Stimulated activated CD4-positive, alpha-beta T cell treated with anti-CD3 and anti-CD28 coated beads, Interleukin-15, amount 100 ng/mL, for 1 hour (primary cell): ENCODE measurements around the gene NSF.
"Not testable (repeated sequence)": the region's sequence is repeated elsewhere in the genome, so short reads cannot be mapped to it uniquely, and the experiment has no call there.

Source experiments
- DNase-seq, 2 donors: peaks; one replicate each; pipeline ENCODE4 v3.0.0-alpha.2; 2020; ENCODE audit warnings: low read depth in 1 of 2, low spot score in 1 of 2

NSF gene

DNA sequence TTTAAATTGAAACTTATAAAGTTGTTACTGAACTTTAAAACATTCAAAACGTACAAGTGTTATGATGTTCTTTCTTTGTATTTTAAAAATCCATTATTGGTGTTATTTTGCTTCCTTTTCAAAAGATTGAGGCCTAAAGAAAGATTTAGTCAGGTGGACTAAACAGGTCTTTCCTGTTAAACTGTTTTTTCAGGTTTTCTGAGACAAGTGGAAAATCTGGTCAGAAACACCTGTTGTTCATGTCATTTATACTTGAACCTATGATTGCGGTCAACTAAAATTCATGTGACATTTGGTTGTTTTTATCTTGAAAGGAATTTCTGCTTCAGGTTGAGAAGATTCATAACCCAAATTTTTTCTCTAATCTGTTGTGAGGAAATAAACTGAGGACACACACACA is 108.5 kb downstream of the NSF start:
- not testable (repeated sequence) for DNase-seq

- DNase-seq = no peak
Measured at GRCh38 chr17:46717999-46718398, 127.5 kb downstream of the NSF start.

DNA sequence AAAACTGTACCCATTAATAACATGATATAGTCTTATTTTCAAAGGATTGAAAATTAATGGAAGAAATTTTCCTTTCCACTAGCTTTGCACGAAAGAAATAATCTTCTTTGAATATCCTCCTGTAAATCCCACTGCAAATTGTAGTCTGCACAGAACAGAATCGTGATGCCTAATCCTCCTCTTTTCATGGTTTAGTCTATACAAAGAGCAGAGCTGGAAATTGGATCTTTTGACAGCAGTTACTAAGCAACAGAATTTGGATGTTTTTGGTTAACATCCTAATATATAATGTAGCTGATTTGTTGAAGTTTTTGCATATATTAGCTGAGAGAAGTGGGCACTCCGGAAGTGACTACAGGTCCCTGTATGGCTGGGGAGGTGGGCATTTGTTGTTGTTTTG is 129.4 kb downstream of the NSF start:
- DNase-seq = no peak

DNA sequence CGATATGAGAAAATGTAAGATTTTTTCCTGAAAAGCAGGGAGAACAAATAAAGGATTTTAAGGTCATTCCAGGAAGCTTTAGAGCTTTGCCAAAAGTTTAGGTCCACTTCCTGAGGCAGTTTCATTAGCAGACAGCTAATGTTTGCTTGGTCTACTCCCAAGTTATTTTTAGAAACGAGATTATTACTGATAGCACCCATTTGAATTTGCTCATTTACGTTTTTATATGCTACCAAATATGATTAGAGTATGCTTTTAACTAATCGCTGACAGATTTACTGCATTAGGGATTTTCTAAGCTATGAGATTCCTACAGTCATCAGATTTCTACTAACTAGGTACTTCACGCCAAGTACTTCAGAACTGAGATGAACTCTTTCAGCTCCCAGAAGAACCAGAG is 129.9 kb downstream of the NSF start:
- no peak for DNase-seq

DNA sequence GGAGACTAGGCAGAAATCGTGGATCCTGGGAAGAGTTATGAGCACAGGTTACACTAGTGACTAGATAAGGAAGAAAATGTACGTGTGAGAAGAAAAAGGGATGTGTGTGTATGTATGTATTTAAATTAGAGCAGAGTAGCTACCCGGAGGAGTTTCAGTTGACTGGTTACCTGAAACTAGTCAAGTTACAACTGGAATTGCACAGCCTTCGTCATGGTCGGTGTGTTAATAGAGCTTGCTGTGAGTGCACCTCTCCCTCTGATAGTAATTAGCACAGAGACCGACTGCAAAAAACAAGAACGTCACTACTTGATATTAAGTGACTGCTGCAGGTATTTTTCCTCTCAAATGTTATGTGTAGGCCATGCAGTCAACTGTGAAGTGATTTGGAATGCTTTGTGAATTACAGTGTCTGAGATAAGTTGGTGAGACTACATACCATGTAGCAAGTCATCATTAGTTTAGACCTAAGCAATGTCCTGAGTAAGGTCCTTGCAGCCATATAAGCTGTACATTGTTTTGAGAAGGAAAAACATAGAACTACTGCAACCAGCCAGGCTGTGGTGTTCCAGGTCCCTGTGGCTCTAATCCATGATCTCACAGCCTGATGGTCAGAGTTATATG is 132.3 kb downstream of the NSF start:
- no peak for DNase-seq

GRCh38 chr17:46726206-46726605 is 135.7 kb downstream of the NSF start:
- DNase-seq = no peak

DNA sequence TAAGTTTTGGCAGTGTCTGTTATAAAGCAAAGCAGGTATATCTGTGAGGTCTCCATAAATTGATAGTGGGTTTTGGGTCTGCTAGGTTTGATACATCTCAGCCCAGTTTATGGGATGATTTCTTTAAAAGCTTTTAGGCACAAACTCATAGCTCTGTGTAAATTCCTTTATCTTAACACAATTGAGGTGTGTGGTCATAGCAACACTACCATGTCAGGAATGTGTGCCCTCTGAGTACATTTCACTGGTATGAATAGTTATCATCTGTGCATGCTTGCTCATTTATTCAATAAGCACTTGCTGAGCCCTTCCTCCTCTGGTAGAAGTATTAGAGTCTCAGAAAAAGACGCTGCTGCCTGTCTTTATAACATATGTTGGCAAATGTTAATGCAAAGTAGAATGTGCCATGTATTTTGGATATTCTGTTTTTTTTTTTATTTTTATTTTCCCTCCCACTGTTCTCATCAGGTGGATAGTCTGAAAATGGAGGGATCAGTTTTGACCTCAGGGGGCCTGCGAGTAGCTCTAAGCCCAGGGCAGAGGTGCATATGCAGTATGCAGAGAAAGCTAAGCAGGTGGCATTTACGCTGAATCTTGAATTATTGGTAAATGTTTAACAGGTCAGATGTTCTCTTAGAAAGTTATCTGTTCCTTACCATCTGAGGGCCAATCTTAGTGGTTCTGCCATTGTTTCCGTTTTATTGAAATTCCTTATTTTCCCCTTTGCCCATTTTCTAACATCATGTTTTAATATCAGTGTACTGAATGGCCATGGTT is 137.3 kb downstream of the NSF start:
- DNase-seq = no peak

DNA sequence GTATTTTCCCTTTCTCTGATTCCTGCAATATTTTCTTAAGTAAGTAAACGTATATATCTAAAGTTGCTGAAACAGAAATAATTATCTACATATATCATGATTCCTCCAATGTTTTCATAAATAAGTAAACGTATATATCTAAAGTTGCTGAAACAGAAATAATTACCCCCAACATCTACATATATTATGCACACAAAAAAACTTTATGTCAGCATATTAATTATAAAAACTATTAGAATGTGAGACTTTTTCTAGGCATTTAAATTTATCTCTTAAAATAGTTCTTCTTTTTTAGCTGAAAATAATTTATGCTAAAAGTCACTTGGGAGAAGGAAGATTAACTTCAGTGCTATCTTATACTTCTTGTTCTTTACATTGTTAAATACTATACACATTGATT is 139.6 kb downstream of the NSF start:
- no peak for DNase-seq

DNA sequence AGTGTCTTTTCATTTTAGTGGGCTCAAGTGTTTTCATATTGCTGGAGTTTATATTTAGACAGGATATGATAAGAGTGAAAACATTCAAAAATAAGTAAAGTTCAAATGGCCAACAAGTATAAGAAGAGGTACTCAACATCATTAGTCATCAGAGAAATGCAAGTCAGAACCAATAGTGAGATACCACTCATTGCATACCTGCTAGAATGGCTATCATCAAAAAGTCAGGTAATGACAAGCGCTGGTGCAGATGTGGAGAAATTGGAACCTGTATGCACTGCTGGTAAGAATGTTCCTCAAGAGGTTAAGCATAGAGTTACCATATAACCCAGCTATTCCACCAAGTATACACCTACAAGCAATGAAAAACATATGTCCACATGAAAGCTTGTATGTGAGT is 140.2 kb downstream of the NSF start:
- no peak for DNase-seq

DNA sequence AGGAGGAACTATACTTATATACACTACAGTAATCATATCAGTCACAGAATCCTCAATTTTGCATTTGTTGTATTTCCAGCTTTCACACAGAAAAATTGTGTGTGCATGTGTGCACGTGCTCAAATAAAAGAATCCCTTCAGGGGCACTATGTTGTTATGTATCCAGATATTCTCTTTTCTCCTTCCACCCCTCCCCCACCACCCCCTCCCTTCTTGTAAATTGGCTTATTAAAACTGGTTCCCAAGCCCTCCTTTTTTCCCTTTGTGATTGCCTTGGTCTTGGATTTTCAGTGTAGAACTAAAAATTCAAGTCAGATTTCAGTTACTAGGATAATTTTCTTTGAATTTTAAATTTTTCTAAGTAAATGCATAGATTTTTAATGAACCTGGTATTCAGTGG is 141.7 kb downstream of the NSF start:
- no peak for DNase-seq

GRCh38 chr17:46732754-46733398 is 142.4 kb downstream of the NSF start:
- DNase-seq = no peak

DNA sequence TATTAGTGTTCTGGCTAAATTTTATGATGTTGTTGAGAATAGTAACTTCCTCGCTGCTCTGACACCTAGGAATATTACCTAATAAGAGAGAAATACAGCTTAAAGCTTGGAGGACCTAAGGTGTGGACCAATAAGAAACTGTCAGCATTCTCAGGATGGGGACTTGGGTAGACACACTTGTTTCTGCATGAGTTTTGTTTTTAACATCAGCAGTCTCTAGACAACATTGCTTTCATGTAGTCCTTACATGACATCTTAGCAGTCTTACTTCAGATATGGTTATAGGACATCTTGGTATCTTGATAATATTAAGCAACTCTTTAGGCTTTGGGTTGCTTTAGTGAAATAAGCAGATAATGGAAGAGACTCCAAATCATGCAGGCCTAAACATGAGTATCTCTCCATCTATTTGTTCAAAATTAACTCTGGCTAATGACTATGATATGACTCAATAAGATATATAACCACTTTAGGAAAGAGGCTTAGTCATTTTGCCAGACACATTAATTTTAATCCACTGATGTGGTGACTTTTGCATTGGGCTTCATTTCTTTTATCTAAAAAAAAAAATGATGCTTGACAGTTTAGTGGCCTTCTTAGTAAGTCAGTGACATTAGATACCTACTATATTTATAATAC is 143.5 kb downstream of the NSF start:
- DNase-seq = no peak

DNA sequence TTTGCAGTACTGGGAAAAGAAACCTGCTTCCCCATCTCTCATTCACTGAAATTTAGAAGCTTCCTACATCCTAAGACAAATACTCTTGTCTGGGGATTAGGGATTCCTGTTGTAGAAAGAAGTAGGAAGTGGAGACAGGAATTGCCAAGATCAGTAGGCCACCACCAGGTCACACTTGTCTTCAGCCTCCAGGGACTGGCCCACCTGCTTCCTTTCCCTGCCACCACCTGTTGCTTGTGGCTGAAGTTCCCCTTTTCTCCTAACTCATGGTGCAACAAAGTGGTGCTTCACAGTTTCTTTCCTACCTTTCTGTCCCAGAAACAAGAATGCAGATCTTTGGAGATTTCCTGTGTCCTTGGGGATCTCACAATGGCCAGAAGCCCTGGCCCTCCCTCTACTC is 145.6 kb downstream of the NSF start:
- no peak for DNase-seq

GRCh38 chr17:46737326-46737725 is 146.9 kb downstream of the NSF start:
- no peak for DNase-seq

DNA sequence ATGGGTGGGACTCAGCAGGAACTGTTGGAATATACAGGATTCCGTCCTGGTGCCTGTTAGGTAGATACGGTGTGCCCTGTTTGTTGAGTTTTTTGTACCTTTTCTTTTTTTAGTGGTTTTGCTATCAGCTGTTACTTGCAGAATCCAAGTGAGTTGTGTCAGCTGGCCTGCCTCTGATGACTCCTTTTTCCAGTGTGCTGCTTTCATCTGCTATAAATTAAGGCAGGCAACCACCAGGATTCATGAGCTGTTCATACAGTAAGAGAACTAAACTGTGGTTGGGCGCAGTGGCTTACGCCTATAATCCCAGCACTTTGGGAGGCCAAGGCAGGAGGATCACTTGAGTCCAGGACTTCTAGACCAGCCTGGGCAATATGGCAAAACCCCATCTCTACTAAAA is 148.1 kb downstream of the NSF start:
- no peak for DNase-seq

DNA sequence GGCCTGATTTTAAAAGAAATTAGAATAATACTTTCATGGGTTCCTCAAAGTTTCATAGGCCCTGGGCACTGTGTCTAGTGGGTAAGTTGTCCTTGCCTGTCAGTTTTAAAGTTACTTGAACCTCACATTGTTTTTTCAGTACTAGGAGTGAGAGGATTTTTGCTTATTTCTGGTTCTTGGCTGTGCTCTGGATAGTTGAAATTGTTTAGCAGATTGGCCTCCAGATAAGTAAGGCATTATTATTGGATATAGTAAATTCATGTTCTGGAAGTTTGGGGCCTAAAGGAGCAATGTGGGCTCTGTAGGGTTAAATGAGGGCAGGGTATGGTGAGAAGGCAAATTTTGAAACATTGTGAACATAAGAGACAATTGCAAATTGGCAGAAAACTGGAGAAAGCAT is 149.5 kb downstream of the NSF start:
- no peak for DNase-seq

GRCh38 chr17:46741122-46741730 is 150.8 kb downstream of the NSF start:
- no peak for DNase-seq

DNA sequence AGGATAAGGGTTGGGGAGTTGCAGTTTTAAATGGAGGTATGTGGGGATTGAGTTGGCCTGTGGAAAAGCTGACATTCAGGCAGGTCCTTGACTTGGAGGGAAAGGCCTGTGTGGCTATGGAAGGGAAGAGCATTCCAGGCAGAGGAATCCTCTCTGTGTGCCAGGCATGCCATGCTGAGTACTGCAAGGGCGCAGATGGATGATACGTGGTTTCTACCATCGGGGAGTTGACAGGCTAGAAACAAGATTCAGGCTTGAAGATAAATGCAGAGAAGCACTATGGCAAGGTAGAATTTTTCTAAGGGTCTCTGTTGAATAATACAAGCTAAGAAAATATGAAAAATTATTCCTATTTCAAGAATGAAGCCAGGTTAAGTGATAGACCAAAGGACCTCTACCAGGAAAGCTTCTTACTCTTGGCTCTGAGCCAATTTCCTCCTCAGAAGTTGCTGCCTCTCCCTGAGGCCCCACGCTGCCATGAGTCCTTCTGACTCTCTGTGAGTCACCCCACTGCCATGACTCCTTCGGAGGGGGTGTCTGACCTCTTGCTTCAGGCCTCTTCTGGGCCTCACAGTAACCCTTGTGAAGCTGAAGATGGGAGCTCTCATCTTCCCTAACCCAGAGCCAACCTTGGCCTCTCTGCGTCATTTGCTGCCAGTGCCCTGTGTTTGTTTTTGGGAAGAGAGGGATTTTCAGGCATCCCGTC is 152.2 kb downstream of the NSF start:
- DNase-seq = no peak

DNA sequence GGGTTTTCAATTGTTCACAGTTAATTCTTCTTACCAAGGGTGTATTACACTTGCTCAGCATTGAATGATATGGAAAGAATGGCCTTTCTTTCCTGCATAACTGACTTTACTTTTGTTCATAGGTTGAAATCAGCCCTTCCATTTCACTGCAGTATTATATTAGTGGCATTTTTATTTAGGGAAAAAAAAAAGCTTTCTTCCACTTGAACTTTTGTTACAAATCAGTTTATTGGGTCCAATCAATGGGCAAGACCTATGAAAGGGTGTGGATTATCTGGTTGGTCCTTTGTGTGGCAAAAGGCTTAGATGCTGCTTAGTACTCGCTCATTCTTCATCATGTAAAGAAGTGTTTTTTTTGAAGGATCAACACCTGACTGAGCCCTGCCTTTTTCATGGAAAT is 154.0 kb downstream of the NSF start:
- no peak for DNase-seq

DNA sequence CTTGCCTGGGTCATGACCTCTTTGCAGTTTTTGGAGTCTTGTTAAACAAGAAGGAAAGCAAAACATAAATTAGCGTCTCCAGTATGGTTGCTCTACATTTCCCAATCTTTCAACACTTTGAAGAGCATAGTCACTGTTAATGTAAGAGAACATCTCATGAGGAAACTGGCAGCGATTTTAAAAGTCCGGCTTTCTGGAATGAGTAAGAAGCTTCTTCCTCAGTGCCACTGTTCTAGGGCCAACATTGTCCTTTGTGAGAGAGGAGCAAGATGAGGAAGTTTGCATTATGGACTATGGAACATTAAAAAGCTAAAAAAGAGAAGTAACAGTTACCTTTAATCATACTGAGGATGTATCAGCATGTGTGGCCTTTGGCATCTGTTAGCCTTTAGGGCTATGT is 154.9 kb downstream of the NSF start:
- no peak for DNase-seq

DNA sequence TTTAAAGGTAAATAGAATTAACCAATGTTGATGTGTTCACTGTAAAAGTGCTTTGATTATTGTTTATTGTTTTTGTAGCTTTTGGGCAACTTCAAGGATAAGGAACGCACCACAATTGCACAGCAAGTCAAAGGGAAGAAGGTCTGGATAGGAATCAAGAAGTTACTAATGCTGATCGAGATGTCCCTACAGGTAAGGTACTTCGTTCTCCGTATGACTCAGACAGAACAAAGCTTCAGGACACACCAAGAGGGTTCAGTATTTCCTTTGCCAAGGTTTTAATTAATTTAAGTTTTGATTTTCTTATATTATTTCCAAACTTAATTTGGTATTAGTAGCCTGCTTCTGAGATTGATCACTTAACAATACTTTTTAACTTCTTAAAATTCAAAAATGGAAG is 161.0 kb downstream of the NSF start:
- no peak for DNase-seq
